Urinary bladder (tissue), 4 donors: ENCODE measurements around the gene BLM. TPM values are rescaled to one million over a fixed set of nuclear protein-coding genes. Genes with fewer than 3 reads are reported as not detected.
"Not testable (repeated sequence)": the region's sequence is repeated elsewhere in the genome, so short reads cannot be mapped to it uniquely, and the experiment has no call there.

Source experiments
- DNase-seq: peaks from one replicate; pipeline ENCODE4 v3.0.0-alpha.2; 2015; ENCODE audit errors: extremely low spot score
- H3K27ac ChIP-seq: one replicate; pipeline ENCODE4 v1.5.1; 2013; ENCODE audit warnings: low read depth, mild to moderate bottlenecking, moderate library complexity
- H3K36me3 ChIP-seq: one replicate; pipeline ENCODE4 v1.6.1; 2013; ENCODE audit warnings: mild to moderate bottlenecking, moderate library complexity; ENCODE audit not compliant: insufficient read depth
- H3K4me1 ChIP-seq: one replicate; pipeline ENCODE4 v1.6.1; 2013; ENCODE audit warnings: mild to moderate bottlenecking, moderate library complexity; ENCODE audit not compliant: insufficient read depth
- H3K4me3 ChIP-seq: one replicate; pipeline ENCODE4 v1.5.1; 2013; ENCODE audit warnings: low read depth, low read length
- WGBS: extraction: QIAGEN DNeasy Blood & Tissue Kit; methylation state at CpG from one replicate; pipeline ENCODE4 v1.1.7; 2013; 5-methylcytosine and 5-hydroxymethylcytosine counted together
- polyA plus RNA-seq: library from polyadenylated mRNA; stranded (reverse); fragments of 200-250 nt; gene quantifications from one replicate; pipeline ENCODE4 v1.2.3, GENCODE V29; 2013
- total RNA-seq: library from RNA; depleted of rRNA; stranded (reverse); fragments of >200 nt; gene quantifications from one replicate; pipeline ENCODE4 v1.2.3, GENCODE V29; 2014
- donor health status: healthy with polysubstance abuse.
- donor health status: healthy.

The BLM gene
- total and polyA plus RNA-seq, 2 donors, result 0.67 to 7.8 TPM

DNA sequence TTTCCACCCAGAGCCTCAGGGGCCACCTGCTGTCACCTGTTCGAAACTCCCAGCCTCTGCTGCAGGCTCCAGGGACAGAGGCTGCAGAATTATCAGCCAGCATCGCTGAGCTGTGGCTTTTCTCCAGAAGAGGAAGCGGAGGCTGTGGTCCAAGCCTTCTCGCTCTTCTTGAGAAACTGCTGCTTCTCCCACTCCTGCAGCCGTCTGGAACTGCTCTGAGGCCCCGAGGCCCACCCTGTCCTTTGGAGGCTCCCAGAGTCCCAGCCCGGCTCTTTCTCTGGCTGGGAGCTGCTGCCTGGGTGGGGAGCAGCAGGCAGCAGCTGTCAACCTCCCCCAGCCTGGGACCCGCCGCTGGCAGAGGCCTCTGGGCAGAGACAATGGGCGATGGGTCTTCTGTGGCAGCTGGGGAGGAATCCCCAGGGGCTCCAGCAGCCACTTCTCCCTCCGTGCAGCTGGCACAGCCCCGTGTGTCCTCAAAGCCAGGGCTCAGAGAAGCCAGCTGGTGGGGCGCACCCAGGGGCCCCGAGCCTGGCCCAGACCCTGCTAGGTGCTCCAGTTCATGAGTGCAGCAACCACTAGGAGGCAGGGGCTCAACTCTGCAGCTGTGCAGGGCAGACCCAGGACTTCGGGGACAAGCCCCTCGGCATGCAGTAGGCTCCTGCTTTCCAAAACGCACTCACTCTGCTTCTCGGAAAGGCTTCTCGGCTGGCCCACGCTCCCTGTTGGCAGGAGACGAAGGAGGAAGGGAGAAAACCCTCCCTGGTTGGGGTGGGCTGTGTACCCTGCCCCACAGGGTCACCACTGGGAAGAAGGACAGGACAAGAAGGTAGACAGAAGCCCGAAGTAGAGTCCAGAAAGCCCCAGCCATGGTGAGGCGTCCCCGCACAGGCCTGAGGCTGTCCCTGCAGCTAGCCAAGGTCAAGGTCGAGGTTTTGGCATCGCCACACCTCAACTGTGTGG, 101.4 kb downstream of the BLM start:
- no peaks in the 10 kb centered on the region for H3K4me1 ChIP-seq
- H3K27ac ChIP-seq, result no peak overlapping the region
- WGBS, result 65% methylated on average over 26 of the region's 26 CpGs
- H3K4me3 ChIP-seq, result no peak overlapping the region
- H3K36me3 ChIP-seq, result no peaks in the 10 kb centered on the region
- DNase-seq, result no peak

DNA sequence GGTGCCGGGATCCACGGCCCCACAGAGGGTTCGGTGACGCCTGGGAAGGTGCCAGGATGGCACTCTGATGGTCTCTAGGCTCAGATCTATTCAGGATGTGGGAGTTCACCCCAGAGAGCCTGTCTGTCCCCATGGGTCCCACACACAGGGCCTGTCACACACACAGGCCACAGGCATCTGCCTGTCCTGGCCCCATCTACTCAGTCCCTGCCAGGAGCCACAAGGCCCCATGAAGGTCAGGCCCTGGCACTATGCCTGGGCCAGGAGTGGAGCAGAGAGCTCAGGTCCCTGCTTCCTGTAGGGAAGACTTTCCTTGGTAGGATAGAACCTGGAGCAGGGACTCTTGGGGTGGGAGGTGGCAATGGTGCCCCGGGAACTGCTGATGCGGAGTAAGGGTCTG, 102.2 kb downstream of the BLM start:
- Histone ChIP-seq H3K36me3 (no peaks in the 10 kb centered on the region), H3K27ac (no peak overlapping the region), H3K4me3 (no peak overlapping the region), H3K4me1 (no peaks in the 10 kb centered on the region)
- WGBS, result 95% methylated on average over 6 of the region's 6 CpGs
- DNase-seq, result no peak

DNA sequence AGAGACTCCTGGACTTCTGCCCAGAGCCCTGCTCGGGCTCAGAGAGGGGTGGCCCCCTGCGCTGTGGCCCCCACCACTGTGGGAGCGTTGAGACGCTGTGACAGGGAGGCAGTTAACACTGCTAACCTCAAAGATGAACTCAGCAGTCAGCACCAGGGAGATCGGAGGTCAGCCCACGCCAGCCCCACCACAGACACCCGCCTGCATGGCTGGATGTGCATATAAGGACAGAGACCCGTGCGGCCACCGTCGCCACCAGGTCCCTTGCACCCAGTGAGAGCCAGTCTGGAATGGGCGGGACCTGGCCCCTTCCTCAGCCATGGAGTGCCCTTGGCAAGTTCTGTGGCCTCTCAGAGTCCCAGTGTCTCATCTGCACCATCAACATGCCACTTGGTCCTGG, 102.7 kb downstream of the BLM start:
- WGBS, result 80% methylated on average over 12 of the region's 12 CpGs

DNA sequence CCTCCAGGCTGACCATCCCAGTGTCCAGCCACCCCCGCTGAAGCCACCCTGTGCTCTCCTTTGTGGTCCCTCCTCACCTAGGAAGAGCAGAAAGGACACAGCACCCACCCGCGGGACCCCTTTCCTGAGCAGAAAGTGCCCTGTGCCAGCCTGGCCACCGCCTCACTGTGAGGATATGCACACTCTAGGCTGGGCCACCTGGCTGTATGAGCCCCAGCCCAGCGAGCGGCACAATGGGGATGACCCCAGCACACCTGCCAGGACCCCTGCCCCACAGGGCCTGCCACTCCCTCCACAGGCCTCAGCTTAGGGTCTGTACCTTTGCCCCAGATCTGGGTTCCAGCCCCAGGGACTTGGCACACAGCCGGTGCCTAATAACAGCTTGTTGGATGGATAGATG, 103.3 kb downstream of the BLM start:
- H3K4me1 ChIP-seq, result no peaks in the 10 kb centered on the region
- 97% methylated on average over 7 of the region's 7 CpGs for WGBS
- H3K36me3 ChIP-seq, result no peaks in the 10 kb centered on the region
- no peak overlapping the region for H3K4me3 ChIP-seq
- DNase-seq, result no peak
- no peak overlapping the region for H3K27ac ChIP-seq

More for the DNA sequence above, 102.7 kb downstream of the BLM start:
- Histone ChIP-seq H3K36me3 (no peaks in the 10 kb centered on the region), H3K4me1 (no peaks in the 10 kb centered on the region), H3K27ac (no peak overlapping the region), H3K4me3 (no peak overlapping the region)
- no peak for DNase-seq

DNA sequence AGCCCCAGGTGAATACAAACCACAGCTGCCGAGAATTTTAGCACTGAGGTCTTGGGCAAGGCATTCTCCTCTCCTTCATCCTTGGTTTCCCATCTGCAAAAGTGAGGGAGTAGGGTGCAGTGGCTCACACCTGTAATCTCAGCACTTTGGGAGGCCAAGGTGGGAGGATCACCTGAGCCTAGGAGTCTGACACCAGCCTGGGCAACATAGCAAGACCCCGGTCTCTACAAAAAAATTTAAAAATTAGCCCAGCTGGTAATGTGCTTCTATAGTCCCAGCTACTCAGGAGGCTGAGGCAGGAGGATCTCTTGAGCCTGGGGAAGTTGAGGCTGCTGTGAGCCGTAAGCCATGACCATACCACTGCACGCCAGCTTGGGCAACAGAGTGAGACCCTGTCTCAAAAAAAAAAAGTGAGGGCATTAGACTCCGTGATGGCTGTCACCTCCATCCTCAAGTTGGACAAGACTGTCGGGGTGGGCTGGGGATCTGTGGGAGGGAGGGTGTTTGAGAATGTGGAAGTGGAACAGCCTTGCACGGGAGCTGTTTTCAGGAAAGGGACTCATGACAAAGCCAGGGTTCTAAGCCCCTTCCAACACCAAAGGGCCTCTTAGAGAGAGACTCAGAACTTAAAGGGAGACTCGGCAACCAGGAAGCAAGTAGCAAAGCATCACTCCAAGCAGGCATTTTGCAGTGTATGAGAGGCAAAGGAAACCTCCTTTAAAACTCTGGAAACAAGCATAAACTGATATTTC, 105.2 kb downstream of the BLM start:
- no peaks in the 10 kb centered on the region for H3K36me3 ChIP-seq
- no peak overlapping the region for H3K27ac ChIP-seq
- WGBS, result 88% methylated on average over 8 of the region's 8 CpGs
- DNase-seq, result no peak
- H3K4me3 ChIP-seq, result no peak overlapping the region
- H3K4me1 ChIP-seq, result no peaks in the 10 kb centered on the region

DNA sequence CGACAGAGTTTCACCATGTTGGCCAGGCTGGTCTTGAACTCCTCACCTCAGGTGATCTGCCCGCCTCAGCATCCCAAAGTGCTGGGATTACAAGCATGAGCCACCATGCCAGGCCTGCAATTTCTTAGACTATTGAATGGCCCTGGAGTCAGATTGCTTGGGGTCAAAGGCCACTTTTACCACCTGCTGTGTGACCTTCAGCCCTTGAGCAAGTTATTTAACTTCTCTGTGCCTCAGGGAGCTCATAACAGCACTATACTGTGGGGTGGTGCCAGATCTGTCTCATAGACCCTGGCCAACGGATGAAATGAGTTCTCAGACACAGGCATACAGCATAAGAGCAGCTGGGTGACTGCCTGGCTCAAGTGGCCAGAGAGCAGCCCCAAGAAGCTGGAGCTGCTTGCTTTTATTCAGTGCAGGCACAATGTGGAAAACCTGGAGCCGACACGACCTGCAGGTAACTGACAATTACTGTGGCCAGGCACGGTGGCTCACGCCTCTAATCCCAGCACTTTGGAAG, 106.4 kb downstream of the BLM start:
- DNase-seq, result no peak
- H3K36me3 ChIP-seq, result no peaks in the 10 kb centered on the region
- no peak overlapping the region for H3K4me3 ChIP-seq
- 85% methylated on average over 7 of the region's 7 CpGs for WGBS
- H3K4me1 ChIP-seq, result no peaks in the 10 kb centered on the region
- no peak overlapping the region for H3K27ac ChIP-seq

DNA sequence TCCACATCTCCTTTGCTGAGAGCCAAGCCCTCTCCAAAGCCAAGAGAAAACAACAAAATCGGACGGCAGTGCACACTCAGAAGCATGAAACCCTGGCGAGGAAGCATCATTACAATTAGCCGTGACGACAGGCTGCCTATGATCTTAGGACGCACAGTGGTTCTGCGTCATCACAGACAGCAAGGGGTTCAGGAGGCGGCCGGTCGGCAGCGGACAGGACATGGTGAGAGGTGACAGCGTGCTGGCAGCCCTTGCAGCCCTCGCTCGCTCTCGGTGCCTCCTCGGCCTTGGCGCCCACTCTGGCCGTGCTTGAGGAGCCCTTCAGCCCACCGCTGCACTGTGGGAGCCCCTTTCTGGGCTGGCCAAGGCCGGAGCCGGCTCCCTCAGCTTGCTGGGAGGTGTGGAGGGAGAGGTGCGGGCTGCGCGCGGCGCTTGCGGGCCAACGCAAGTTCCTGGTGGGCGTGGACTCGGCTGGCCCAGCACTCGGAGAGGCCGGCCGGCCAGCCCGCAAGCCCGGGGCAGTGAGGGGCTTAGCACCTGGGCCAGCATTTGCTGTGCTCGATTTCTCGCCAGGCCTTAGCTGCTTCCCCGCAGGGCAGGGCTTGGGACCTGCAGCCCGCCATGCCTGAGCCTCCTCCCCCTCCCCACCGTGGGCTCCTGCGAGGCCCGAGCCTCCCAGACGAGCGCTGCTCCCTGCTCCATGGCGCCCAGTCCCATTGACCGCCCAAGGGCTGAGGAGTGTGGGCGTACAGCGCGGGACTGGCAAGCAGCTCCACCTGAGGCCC, 108.2 kb downstream of the BLM start:
- WGBS, result 90% methylated on average over 49 of the region's 49 CpGs
- not testable (repeated sequence) for H3K4me3 ChIP-seq

DNA sequence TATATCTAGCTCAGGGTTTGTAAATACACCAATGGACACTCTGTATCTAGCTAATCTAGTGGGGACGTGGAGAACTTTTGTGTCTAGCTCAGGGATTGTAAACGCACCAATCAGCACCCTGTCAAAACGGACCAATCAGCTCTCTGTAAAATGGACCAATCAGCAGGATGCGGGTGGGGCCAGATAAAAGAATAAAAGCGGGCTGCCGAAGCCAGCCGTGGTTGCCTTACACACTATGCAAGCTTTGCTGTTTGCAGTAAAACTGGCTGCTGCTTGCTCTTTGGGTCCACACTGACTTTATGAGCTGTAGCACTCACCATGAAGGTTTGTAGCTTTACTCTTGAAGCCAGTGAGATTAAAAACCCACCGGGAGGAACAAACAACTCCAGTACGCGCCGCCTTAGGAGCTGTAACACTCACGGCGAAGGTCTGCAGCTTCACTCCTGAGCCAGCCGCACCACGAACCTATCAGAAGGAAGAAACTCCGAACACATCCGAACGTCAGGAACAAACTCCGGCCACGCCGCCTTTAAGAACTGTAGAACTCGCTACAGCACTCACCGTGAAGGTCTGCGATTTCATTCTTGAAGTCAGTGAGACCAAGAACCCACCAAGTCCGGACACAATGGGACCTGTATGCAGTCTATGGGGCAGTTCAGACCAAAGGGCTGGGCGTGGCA, 109.2 kb downstream of the BLM start:
- not testable (repeated sequence) for H3K27ac ChIP-seq, DNase-seq, H3K36me3 ChIP-seq, H3K4me3 ChIP-seq, H3K4me1 ChIP-seq
- WGBS, result 83% methylated on average over 26 of the region's 26 CpGs

More for the DNA sequence above, 108.2 kb downstream of the BLM start:
- not testable (repeated sequence) for H3K4me1 ChIP-seq, H3K27ac ChIP-seq, DNase-seq, H3K36me3 ChIP-seq

DNA sequence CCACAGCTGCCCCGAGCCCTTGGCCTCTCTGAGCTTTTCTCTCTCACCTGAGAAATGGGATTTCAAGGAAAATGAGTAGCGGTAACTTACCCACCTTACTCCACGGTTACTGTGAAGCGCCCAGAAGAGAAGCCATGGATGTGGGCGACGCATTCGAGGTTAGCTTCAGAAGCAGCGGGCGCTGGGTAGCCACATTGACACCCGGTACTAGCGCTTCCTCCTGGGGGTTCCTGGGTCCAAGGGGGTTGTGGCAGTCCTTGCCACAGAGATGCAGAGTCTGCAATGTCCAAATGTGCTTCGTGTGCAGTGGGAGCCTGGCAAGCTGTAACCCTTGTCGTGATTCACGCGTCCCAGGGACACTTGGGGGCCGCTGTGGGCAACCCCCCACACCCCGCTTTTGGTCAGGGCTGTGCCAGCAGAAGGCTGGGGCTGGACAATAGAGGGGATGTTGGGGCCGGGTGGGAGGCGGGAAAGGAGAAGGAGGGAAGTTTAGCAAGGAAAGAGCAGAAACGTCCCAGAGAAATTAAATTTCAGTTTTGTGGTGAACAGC, 109.8 kb downstream of the BLM start:
- no peaks in the 10 kb centered on the region for H3K36me3 ChIP-seq

DNA sequence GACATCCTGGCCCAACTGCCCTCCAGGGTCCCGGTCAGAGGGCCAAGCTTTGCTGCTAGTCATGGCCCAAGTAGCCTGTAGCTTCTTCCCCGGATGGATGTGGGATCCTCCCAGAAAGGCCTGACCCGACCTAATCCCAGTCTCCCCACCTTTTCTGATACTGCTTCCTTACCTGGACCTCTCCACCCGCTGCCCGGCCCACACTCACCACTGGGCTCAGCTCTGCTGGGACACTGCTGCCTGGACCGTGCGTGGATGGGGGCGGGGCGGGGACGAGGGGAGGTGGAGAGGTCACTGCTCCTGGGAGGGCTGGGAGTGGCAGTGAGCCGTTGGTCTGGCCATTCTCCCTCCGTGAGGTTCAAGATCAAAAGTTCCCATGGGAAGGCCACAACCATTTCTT, 111.0 kb downstream of the BLM start:
- 85% methylated on average over 12 of the region's 12 CpGs for WGBS
- H3K27ac ChIP-seq, result no peak overlapping the region
- no peaks in the 10 kb centered on the region for H3K36me3 ChIP-seq
- H3K4me1 ChIP-seq, result no peaks in the 10 kb centered on the region
- H3K4me3 ChIP-seq, result no peak overlapping the region
- DNase-seq, result no peak

More for the DNA sequence above, 109.8 kb downstream of the BLM start:
- 90% methylated on average over 20 of the region's 20 CpGs for WGBS
- H3K27ac ChIP-seq, result no peak overlapping the region
- H3K4me3 ChIP-seq, result no peak overlapping the region
- no peak for DNase-seq
- H3K4me1 ChIP-seq, result no peaks in the 10 kb centered on the region

DNA sequence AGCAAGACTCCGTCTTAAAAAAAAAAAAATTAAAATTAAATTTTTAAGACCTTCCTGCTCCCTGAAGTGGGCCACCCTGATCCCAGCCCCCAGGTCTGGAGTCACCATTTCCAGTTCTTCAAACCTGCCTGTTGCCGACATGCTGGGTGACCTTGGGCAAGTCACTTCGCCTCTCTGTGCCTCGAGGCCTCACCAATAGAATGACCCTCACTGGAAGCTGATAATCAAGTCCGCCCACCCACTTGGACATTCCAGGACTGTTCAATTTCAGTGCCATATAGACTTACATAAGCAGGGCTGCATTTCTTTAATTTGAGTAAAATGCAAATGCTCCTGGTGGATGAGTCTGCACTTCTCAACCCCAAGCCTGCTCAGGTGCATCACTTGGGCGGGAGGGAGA, 112.0 kb downstream of the BLM start:
- no peak for DNase-seq
- Histone ChIP-seq H3K36me3 (no peaks in the 10 kb centered on the region), H3K27ac (no peak overlapping the region), H3K4me3 (no peak overlapping the region), H3K4me1 (no peaks in the 10 kb centered on the region)
- 92% methylated on average over 6 of the region's 6 CpGs for WGBS

DNA sequence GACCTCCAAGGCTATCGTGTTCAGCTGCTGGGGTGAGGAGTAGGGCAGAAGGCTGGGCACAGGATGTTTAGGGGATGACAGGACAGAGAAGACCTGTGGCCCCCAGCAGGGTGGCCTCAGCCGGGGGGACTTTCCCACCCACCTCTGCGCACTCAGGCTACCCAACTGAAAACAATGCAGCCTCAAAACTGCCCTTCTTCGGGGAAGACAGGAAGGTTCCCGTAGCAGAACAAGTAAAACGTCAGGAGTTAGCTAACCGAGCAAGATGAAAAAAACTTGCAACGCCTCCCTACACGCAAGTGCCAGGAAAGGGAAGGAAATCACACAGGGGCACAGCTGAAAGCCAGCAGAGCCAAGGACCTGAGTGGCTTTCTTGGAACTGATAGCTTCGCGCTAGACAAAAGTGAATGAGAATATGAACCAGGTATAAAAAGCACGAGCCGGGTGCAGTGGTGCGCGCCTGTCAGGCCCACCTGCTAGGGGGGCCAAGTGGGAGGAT, 112.8 kb downstream of the BLM start:
- H3K36me3 ChIP-seq, result no peaks in the 10 kb centered on the region
- DNase-seq, result no peak
- H3K4me3 ChIP-seq, result no peak overlapping the region
- no peaks in the 10 kb centered on the region for H3K4me1 ChIP-seq
- 60% methylated on average over 15 of the region's 15 CpGs for WGBS
- no peak overlapping the region for H3K27ac ChIP-seq
